SKM-1 treated with dmso at 0.1 percent for 144 hours (cell line): Measurements from ENCODE around the gene TUBGCP3.

Experiments used
- DNase-seq: peaks from one replicate; lab custom pipeline; 2025; ENCODE audit not compliant: unreplicated experiment; lab: John Stamatoyannopoulos, UW

Gene TUBGCP3

DNA sequence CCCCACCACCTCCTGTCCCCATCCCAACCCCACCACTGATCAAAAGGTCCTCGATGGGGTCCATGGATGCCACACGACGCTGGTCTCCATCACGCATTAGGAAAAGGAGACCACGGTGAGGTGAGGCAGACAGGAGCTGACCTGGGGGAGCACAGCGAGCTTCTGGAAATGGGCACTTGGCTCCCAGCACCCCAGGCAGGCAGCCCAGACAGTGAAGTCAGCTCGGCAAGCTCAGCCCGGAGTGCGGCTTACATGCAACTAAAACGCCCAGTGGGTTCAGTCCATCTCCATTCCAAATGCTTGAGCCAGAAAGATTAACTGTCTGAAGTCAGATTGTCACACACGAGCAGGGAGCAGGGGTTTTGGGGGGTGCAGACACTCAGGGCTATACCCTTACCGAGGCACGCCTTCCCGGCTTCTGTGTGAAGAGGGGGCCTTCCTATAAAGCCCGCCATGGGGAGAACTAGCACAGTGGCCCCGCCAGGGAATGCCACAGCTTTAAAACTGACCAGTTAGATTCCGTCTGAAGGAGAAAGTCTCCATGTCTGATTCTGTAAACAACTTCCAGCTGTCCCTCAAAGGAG is 132.4 kb downstream of the TUBGCP3 start:
- DNase-seq: no peak

DNA sequence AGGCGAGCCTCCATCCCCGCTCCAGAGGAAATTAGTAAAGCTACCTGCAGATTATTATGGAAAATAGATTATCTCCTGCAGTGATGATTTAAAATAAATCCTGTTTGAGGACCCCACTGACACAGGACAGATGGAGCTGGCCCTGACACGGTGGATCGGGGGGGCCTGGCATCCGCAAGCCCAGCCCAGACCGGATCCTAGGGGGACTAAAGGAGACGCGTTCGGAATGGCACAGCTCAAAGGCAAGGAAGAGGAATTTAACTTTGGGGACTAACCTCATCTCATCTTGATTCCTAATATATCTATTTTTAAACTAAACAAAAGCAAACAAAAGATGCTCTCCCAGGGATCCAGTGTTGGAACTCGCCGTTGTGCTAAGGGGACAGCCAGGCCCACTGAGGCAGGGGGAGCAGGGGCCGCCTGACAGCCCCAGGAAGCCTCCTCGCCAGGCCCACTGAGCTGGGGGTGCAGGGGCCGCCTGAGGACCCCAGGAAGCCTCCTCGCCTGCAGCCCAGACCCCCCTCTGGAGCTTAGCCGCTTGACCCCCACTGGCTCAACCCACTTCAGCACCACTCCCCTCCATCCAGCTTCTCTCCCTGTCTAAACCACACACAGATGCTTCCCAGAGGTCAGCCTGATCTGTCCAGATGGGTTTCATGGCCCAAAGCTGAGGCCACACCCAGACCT is 133.2 kb downstream of the TUBGCP3 start:
- no peak for DNase-seq

DNA sequence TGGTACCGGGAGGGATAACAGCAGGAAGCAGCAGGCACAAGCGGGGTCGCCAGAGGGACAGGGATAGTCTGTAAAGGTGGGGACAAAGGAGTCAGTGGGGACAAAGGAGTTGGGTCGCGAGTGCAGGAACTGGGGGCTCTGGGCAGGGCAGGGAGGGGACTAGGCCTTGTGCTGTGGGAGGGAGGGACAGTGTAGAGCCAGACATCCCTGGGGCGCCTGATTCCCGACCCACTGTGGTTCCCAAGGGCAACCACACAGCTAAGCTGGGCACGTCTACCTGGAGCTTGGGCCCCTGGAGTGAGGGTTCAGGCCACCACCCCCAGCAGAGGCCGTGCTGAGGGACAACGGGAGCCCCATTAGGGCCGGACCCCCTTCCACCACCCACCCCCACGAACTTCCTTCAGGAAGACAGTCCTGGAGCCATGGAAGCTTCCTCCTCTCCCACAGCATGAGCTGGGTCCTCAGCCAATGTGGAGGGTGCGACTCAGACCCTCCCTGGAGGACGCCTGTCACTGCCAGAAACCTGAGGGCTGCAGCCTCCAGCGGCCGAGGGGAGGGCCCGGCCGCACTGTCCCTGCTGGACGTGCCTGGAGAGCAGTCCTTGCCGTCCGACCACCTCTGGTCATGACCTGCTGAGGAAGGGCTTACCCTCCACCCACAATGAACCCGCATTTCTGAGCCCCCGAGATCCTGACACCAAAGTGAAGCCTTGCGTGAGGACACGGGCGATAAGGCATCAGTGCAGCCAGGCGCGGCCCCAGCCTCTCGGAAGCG is 133.9 kb downstream of the TUBGCP3 start:
- DNase-seq: no peak

DNA sequence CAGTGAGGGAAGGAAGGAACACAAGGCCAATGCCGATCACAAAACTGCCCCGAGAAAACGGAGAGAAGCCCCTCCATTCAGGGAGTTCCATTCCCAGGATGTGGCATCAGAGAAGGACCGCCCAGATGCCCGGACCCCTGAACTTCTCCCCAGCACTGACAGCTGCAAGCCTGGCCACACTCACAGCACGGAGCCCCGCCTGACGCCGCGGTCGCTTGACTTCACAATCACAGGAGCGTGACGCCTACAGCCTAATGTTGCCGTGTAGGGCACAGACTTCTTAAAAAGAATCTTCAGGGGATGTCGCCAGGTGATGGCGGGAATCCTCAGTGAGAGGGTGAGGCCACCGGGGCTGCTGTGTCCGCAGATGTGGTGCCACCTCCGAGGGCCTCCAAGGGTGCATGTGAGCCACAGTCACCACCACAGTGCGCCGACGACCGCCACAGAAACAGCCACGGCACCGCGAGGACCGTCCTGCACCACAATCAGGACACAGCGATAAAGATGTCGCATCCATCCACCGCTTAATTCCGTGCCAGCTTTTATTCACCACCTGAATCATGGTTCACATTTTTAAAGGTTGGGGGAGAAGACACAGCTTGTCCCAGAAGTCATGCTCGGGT is 134.6 kb downstream of the TUBGCP3 start:
- DNase-seq: no peak

- DNase-seq: no peak
Measured at GRCh38 chr13:112452380-112453206, 135.4 kb downstream of the TUBGCP3 start.

- DNase-seq: no peak
Measured at GRCh38 chr13:112451512-112452379, 136.2 kb downstream of the TUBGCP3 start.

DNA sequence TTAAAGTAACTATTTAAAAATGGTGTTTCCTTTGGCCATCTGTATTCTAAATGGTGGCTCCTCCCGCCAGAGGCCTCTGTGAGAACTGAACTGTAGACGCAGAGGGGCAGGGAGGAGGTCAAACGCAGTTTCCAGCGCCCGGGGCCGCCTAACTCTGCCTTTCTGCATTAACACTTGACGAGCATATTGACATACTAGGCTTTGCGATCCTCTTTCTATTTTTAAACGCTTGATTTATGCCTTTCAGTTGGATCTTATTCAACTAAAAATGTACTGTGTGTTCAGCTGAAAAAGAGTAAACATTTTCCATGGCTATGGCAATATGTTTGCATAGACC is 137.1 kb downstream of the TUBGCP3 start:
- no peak for DNase-seq

DNA sequence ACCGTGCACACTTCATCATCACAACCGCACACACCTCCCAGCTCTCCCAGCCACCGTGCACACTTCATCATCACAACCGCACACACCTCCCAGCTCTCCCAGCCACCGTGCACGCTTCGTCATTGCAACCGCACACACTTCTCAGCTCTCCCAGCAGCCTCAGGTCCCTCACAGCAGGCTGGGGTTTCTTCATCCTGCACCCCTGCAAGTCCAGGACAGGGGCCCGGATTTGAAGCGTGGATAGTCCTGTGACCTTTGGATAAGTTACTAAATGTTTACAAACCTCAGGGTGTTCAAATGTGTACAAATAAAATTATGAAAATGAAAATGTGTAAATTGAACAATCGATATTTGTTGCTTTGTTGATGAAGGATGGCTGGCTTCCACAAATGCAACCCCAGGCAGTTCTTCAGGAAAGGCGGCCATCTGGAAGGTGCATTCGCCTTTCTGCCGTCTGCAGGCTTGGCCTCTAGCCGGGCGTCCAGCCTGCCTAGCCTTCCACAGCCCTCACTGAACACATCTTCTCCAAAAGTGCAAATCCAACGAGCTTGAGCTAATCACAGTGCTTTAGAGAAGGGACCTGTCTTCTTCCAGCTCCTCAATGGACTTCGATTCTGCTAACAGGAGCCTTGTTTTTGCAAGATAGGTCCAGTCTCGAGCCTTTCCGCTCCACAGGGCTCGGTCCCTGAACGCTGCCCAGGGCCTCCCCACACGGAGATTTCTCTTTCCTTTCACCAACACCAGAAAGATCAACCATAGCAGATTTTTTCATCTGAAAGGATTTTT is 137.6 kb downstream of the TUBGCP3 start:
- no peak for DNase-seq

DNA sequence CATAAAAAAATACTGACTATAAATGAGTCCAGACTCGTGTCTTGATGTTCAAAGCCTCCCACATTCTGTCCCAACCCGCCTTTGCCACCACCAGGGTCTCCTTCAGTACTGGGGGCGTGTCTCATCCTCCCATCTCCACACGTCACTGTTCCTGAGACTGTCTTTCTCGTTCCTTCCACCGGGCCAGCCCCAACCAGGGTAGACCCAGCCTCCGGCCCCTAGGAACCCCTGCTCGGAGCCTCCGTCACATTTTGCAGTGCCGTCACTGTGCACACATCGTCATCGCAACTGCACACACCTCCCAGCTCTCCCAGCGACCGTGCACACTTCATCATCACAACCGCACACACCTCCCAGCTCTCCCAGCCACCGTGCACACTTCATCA is 138.4 kb downstream of the TUBGCP3 start:
- no peak for DNase-seq

DNA sequence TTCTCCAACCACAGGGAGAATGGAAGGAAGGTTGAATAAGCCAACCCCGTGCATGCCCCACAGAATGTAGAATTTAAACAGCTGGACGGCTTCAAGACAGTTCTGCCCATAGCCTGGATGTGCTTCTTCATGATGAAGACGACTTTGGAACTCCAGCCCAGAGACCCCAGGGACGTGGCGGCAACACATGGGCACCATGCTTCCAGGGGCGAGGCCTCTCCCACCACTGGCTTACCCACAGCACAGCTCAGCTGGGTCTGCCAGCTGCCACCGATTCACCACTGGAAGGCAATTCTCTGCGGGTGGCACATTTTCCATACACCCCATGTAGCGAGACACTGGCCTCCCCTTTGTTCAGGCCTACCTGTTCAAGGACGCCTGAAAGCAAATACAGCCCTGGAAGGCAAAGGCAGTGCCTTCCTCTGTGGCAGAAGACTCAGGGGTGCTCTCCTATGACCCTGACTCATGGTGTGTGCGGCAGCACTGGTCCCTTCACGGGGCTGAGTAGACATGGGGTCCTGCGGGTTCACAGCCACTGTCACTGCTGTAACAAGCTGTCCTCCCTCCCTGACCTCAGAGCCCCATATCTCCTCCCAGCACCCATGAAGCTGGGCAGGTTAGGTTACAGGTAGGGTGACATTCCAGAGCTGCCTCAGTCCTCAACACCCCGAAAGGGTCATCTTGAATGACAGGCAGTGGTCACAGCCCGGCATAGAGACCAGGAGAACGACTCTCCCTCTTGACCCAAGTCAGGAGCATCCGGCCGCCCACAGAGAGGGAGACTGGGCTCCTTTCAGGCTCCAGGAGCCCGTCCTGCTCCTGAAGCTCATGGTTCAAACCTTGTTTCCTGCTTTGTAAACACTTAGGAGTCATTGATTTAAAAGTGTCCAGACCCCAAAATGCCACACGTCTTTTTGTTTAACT is 139.1 kb downstream of the TUBGCP3 start:
- no peak for DNase-seq

- DNase-seq: no peak
Measured at GRCh38 chr13:112447761-112448603, 140.0 kb downstream of the TUBGCP3 start.

- DNase-seq: no peak
Measured at GRCh38 chr13:112447306-112447705, 140.6 kb downstream of the TUBGCP3 start.

GRCh38 chr13:112446867-112447266 is 141.1 kb downstream of the TUBGCP3 start:
- no peak for DNase-seq

GRCh38 chr13:112446347-112446861 is 141.5 kb downstream of the TUBGCP3 start:
- DNase-seq: no peak

DNA sequence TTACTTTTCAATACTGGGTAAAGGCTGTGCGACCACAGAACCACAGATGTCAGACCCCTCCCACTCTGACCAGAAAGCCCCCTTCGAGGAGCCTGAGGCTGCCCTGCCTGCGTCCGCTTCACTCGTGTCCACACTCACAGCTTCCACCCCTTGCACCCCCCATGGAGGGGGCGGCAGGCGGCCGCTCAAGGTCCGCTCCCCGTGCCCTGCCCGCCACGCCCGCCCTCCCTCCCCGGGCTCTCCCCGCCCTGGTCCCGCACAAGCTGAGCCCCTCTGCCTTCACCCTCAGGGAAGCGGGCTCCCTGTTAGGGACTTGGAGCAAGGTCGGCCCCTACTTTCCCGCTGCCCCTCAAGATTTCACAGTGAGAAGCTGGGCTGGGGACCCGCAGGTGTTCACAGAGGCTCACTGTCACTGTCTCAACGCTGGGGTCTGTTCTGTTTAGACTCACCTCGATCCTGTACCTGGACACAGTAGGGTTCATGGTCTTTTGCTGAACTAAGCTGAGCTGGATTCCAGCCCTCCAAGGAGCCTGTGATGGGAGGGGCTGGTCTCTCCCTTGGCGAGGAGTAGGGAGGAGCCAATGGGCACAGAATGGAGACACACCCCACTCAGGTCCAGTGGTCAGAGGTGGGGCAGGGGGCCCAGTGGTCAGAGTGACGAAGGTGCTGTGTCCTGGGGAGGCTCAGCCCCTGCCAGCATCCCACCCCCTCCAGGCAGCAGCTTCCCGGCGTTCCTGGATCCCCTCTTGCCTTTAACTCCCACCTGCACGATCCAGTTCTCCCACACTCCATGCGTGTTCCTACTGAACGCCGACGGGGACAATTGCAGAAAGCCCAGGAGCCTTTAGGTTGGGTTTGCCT is 142.3 kb downstream of the TUBGCP3 start:
- no peak for DNase-seq
